Astrocyte (in vitro differentiated cells and primary cell): Measurements from ENCODE around the gene ATP2C2. TPM values are rescaled to one million over a fixed set of nuclear protein-coding genes. Genes with fewer than 3 reads are reported as not detected.
A peak's percentile ranks its signal among the peaks of the same experiment; 100 is the strongest.

Source experiments
- DNase-seq: peaks from one replicate; pipeline ENCODE4 v3.0.0-alpha.2; 2010; ENCODE audit warnings: low read depth
- FAIRE-seq: peaks from 2 replicates; lab custom pipeline; 2011; peaks lifted over from hg19 to GRCh38; lab: Jason Lieb, UNC
- H2AFZ ChIP-seq: 2 replicates; pipeline ENCODE4 v1.6.0; 2012; ENCODE audit warnings: low read depth, low read length, inconsistent platforms
- H3K27ac ChIP-seq: 2 replicates; pipeline ENCODE4 v1.5.1; 2011; ENCODE audit warnings: low read depth, low read length, inconsistent platforms
- H3K27me3 ChIP-seq: 2 replicates; pipeline ENCODE4 v1.6.0; 2011; ENCODE audit warnings: low read length, inconsistent platforms; ENCODE audit not compliant: insufficient read depth
- H3K36me3 ChIP-seq: 2 replicates; pipeline ENCODE4 v1.5.1; 2011; ENCODE audit warnings: low read length, inconsistent platforms; ENCODE audit not compliant: insufficient read depth
- H3K4me1 ChIP-seq: 2 replicates; pipeline ENCODE4 v1.5.1; 2011; ENCODE audit warnings: low read length, inconsistent platforms; ENCODE audit not compliant: insufficient read depth
- H3K4me2 ChIP-seq: 2 replicates; pipeline ENCODE4 v1.6.0; 2012; ENCODE audit warnings: low read length, inconsistent platforms
- H3K4me3 ChIP-seq: 2 replicates; pipeline ENCODE4 v1.5.1; 2011; ENCODE audit warnings: low read depth, mild to moderate bottlenecking, low read length, inconsistent platforms; ENCODE audit not compliant: insufficient read depth
- H3K79me2 ChIP-seq: 2 replicates; pipeline ENCODE4 v1.6.0; 2012; ENCODE audit warnings: mild to moderate bottlenecking, low read length, inconsistent platforms; ENCODE audit not compliant: insufficient read depth
- H3K9ac ChIP-seq: 2 replicates; pipeline ENCODE4 v1.6.0; 2012; ENCODE audit warnings: mild to moderate bottlenecking, low read length, inconsistent platforms
- H3K9me3 ChIP-seq: 2 replicates; pipeline ENCODE4 v1.5.1; 2012; ENCODE audit warnings: low read depth, mild to moderate bottlenecking, low read length, inconsistent platforms; ENCODE audit not compliant: insufficient read depth
- H4K20me1 ChIP-seq: 2 replicates; pipeline ENCODE4 v1.6.0; 2012; ENCODE audit warnings: low read length, inconsistent platforms; ENCODE audit not compliant: insufficient read depth
- H3K27ac Mint-ChIP-seq: one replicate; pipeline ENCODE4 v1.8.0; 2021; ENCODE audit warnings: mild to moderate bottlenecking, mixed read lengths; ENCODE audit not compliant: unreplicated experiment
- H3K27me3 Mint-ChIP-seq: one replicate; pipeline ENCODE4 v1.8.0; 2021; ENCODE audit warnings: low read depth, mixed read lengths; ENCODE audit not compliant: unreplicated experiment
- H3K36me3 Mint-ChIP-seq: one replicate; pipeline ENCODE4 v1.8.0; 2021; ENCODE audit warnings: low read depth, mixed read lengths; ENCODE audit not compliant: unreplicated experiment
- H3K4me1 Mint-ChIP-seq: one replicate; pipeline ENCODE4 v1.8.0; 2021; ENCODE audit warnings: low read depth, mixed read lengths; ENCODE audit not compliant: unreplicated experiment
- H3K4me3 Mint-ChIP-seq: one replicate; pipeline ENCODE4 v1.8.0; 2021; ENCODE audit warnings: mild to moderate bottlenecking, moderate library complexity, mixed read lengths; ENCODE audit not compliant: unreplicated experiment
- H3K9me3 Mint-ChIP-seq: one replicate; pipeline ENCODE4 v1.8.0; 2021; ENCODE audit warnings: mild to moderate bottlenecking, mixed read lengths; ENCODE audit not compliant: unreplicated experiment
- CTCF ChIP-seq: IDR thresholded peaks from 2 replicates; pipeline ENCODE4 v1.5.1; 2011; ENCODE audit warnings: low read depth, mild to moderate bottlenecking, inconsistent platforms, low read length, moderate library complexity; ENCODE audit not compliant: insufficient read depth
- EZH2 ChIP-seq: IDR thresholded peaks from 2 replicates; pipeline ENCODE4 v1.6.1; 2012; ENCODE audit warnings: mild to moderate bottlenecking, low read length, inconsistent platforms; ENCODE audit not compliant: insufficient read depth
- total RNA-seq: library from RNA; stranded (reverse); gene quantifications from 2 replicates; pipeline ENCODE4 v1.2.1, GENCODE V29; 2021

Gene ATP2C2
- total RNA-seq, 1 donor from 2014 or later = 0.41 TPM

GRCh38 chr16:84421081-84421937 is 53.0 kb downstream of the ATP2C2 start:
- TF ChIP-seq EZH2 = no peak
- no peak for TF ChIP-seq CTCF
- FAIRE-seq = no peak
- H3K27ac Mint-ChIP-seq = no peak overlapping the region

GRCh38 chr16:84421938-84422220 is 53.5 kb downstream of the ATP2C2 start:
- DNase-seq (no peak), FAIRE-seq (no peak)
- no peak for TF ChIP-seq CTCF
- no peak for TF ChIP-seq EZH2
- H3K27ac Mint-ChIP-seq = no peak overlapping the region
- Histone ChIP-seq H3K27ac (no peak overlapping the region), H3K9ac (no peak overlapping the region), H3K4me1 (no peaks in the 10 kb centered on the region), H2AFZ (no peak overlapping the region), H3K4me3 (no peak overlapping the region), H3K9me3 (no peaks in the 10 kb centered on the region), H3K4me2 (no peak overlapping the region), H3K36me3 (no peaks in the 10 kb centered on the region), H3K27me3 (peaks cover 9% of the 10 kb centered on the region), H3K79me2 (no peaks in the 10 kb centered on the region), H4K20me1 (no peaks in the 10 kb centered on the region)
- peaks cover 18% of the 10 kb centered on the region for H3K9me3 Mint-ChIP-seq
- no peak overlapping the region for H3K4me3 Mint-ChIP-seq
- H3K4me1 Mint-ChIP-seq = no peaks in the 10 kb centered on the region
- peaks cover 69% of the 10 kb centered on the region for H3K27me3 Mint-ChIP-seq
- H3K36me3 Mint-ChIP-seq = no peaks in the 10 kb centered on the region

More at GRCh38 chr16:84421081-84421937, 53.0 kb downstream of the ATP2C2 start:
- Mint-ChIP-seq H3K9me3 (peaks cover 18% of the 10 kb centered on the region), H3K27me3 (peaks cover 69% of the 10 kb centered on the region), H3K4me1 (no peaks in the 10 kb centered on the region), H3K4me3 (no peak overlapping the region), H3K36me3 (no peaks in the 10 kb centered on the region)
- Histone ChIP-seq H3K4me2 (no peak overlapping the region), H3K79me2 (no peaks in the 10 kb centered on the region), H3K4me1 (no peaks in the 10 kb centered on the region), H3K27me3 (peaks cover 14% of the 10 kb centered on the region), H3K9me3 (no peaks in the 10 kb centered on the region), H3K4me3 (no peak overlapping the region), H2AFZ (no peak overlapping the region), H3K9ac (no peak overlapping the region), H4K20me1 (no peaks in the 10 kb centered on the region), H3K27ac (no peak overlapping the region), H3K36me3 (no peaks in the 10 kb centered on the region)
- no peak for DNase-seq

GRCh38 chr16:84423416-84423837 is 55.1 kb downstream of the ATP2C2 start:
- DNase-seq (peak; percentile 23), FAIRE-seq (no peak)
- H3K4me1 ChIP-seq = no peaks in the 10 kb centered on the region
- H3K4me3 ChIP-seq = no peak overlapping the region
- no peaks in the 10 kb centered on the region for H3K36me3 Mint-ChIP-seq
- no peaks in the 10 kb centered on the region for H3K36me3 ChIP-seq
- peaks cover 7% of the 10 kb centered on the region for H3K27me3 ChIP-seq
- peaks cover 53% of the 10 kb centered on the region for H3K27me3 Mint-ChIP-seq
- H3K9ac ChIP-seq = no peak overlapping the region
- H3K79me2 ChIP-seq = no peaks in the 10 kb centered on the region
- no peak overlapping the region for H3K4me2 ChIP-seq
- H3K27ac Mint-ChIP-seq = peak overlapping the region; percentile 47
- no peak overlapping the region for H3K4me3 Mint-ChIP-seq
- H3K4me1 Mint-ChIP-seq = no peaks in the 10 kb centered on the region
- peak overlapping the region; percentile 75 for H2AFZ ChIP-seq
- H3K9me3 ChIP-seq = no peaks in the 10 kb centered on the region
- no peak overlapping the region for H3K27ac ChIP-seq
- peaks cover 18% of the 10 kb centered on the region for H3K9me3 Mint-ChIP-seq
- TF ChIP-seq EZH2 = no peak
- no peak for TF ChIP-seq CTCF
- no peaks in the 10 kb centered on the region for H4K20me1 ChIP-seq
